Activated CD8-positive, alpha-beta memory T cell treated with anti-CD3 and anti-CD28 coated beads, Interleukin-2, amount 50 U/mL, for 24 hours (primary cell): ENCODE data around the gene SAMD4B.
"Not testable (repeated sequence)": the region's sequence is repeated elsewhere in the genome, so short reads cannot be mapped to it uniquely, and the experiment has no call there.

Experiments
- DNase-seq: peaks from one replicate; pipeline ENCODE4 v3.0.0-alpha.2; 2020; ENCODE audit errors: extremely low read depth

Gene SAMD4B

DNA sequence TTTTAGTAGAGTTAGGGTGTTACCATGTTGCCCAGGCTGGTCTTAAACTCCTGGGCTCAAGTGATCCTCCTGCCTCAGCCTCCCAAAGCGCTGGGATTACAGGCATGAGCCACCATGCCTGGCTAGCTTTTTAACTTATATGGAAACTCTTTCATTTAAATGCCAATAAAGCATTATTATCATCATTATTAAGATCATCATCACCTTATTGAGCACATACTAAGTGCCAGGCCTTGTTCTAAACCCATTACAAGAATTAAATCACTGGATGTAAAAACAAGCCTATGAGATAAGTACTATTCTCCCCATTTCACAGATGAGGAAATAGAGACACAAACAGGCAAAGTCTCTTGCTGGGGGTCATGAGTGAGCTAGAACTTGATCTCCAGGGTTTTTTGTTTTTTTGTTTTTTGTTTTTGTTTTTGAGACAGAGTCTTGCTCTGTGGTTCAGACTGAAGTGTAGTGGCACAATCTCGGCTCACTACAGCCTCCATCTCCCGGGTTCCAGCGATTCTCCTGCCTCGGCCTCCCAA, 7.7 kb upstream of the SAMD4B start:
- no peak for DNase-seq

GRCh38 chr19:39335168-39335548, 7.1 kb upstream of the SAMD4B start:
- DNase-seq, result no peak

GRCh38 chr19:39336483-39336882, 5.7 kb upstream of the SAMD4B start:
- no peak for DNase-seq

GRCh38 chr19:39339674-39340073, 2.5 kb upstream of the SAMD4B start:
- DNase-seq, result no peak

DNA sequence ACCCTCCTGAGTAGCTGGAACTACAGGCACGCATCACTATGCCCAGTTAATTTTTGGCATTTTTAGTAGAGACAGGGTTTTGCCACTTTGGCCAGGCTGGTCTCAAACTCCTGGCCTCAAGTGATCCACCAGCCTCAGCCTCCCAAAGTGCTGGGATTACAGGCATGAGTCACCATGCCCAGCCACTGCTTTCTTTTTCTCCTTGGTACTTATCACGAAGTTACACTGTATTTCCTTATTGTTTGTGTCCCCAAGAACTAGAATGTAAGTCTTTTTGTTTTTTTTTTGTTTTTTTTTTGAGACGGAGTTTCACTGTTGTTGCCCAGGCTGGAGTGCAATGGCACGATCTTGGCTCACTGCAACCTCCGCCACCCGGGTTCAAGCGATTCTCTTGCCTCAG, 2.1 kb upstream of the SAMD4B start:
- DNase-seq, result not testable (repeated sequence)

DNA sequence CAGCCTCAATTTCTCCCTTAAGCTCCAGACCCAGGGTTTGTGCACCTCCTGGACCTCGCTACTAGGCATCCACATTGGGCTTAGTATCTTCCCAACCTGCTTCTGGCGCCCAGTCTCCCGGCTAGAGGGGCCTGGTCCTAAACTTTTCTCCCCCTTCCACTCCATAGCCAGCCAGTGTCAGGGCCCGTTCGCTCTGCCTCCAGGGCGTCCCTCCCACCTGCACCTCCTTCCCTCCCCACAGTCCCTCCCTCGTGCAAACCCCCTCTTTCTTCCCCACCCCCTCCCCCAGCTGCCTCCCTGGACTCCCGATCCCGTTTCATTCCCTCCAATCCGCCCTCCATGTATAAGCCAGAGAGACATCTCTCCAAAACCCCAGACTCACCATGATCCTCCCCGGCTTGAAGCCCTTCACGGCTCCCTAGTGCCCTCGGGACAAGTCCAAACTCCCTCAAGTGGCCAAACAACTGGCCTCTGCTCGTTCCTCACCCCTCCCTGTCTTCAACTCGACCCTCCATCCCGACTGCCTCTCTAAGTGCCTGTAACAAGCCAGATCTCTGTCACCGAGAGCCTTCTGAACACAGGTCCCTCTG, 997 bp upstream of the SAMD4B start:
- DNase-seq, result no peak

DNA sequence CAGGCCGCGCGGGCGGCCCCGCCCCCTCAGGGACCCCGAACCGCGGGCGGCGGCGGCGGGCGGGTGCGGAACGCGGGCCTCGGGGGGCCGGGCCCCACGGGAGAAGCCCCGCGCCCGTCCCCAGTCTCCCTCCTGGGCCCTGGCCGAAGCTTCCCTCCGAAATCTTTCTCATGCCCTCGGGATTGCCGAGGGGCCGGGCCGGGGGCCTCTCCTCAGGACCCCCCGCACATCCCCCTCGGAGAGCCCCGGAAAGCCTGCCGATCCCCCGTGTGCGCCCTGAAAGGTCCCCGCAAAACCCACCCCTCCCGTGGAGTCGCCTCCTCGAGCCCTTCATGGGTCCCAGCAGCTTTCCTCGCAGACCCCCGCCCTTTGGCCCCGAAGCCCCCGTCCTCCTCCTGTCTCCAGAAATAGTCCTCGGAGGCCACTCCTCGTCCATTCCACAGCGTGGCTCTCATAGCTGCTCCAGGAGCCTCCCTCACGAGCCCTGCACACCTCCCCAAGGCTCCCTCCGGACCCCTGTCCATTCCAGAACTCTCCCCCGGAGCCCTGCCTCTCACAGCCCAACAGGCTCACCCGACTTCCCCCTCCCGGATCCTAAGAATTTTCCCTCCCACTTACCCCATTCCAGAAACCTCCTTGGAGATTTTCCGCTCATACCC, 555 bp downstream of the SAMD4B start:
- no peak for DNase-seq

- no peak for DNase-seq
Observed at GRCh38 chr19:39345956-39346355, 3.7 kb downstream of the SAMD4B start.

GRCh38 chr19:39347332-39348164, 5.3 kb downstream of the SAMD4B start:
- DNase-seq, result no peak

DNA sequence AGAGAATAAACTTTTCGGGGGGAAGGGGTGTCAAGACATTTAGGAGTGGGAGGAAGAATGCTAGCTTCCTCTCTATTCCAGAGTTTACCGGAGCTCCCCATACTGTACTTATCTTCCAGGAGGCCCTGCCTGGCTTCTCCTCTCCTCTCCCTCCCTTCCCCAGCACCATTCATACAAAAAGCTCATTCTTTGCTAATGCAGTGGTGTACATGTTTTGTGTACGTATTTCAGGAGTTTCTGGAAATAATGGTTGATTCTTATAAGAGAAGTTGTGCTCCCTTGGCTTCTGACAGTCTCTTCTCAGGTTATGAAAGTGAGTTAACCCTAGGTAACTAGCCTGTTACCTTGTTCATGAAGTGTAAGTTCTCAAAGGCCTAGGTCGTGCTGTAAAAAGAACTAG, 7.1 kb downstream of the SAMD4B start:
- DNase-seq, result no peak

DNA sequence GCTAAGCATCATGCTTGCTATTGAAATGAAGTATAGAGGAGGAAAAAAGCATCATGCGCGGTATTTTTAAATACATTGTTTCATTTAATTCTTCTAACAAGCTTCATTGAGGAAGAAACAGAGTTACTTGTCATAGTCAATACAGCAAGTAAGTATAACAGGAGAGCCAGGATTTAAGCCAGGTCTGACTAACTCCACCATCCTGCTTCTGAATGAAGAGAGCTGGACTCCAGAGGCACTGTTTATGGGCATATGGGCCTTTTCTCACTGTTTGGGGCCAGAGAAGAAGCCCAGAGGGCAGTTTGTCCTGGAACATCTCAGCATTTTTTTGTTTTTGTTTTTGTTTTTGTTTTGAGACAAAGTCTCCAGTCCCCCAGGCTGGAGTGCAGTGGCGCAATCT, 7.9 kb downstream of the SAMD4B start:
- DNase-seq, result no peak

DNA sequence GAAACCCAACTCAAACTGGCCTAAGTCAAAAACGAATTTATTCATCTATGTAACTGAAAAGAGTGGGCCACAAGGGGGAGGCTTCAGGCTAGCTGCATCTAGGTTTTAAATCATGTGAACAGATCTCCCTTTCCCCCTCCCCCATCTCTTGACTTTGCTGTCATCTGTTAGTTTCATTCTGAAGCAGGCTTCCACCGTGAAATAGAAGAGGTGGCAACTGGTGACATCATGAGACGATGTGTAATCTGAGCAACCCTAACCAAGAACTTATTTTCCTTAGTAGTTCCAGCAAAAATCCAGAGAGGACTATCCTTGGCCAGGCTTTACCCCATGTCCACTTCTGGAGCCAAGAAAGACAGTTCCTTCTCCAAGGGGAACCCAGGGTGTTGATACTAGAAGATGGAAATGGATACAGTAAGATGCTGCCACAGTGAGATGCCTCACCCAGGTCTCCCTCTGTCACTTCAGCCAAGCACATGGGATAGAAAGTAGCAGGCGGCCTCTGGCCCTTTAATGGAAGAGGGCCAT, 9.4 kb downstream of the SAMD4B start:
- no peak for DNase-seq

GRCh38 chr19:39352381-39353255, 10.4 kb downstream of the SAMD4B start:
- DNase-seq, result no peak

DNA sequence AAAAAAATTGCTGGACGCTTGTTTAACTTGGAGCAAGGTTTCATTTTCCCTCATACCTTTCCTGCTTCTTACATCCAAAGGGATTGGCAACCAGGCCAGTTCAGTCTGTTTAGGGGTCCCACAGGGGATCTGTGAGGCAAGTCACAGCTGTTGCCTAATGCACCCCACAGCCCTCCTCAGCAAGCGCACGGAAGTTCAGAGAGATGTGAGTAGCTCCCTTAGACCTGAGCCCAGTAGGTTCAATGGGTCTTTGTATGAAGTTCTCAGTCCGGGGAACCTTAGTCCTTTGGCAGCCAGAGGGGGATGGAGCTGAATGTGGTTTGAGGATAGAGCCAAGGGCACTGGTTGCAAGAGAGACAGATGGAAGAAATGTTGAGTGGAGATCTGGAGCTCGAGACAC, 13.0 kb downstream of the SAMD4B start:
- no peak for DNase-seq

- DNase-seq, result no peak
Observed at GRCh38 chr19:39356073-39356472, 13.9 kb downstream of the SAMD4B start.

DNA sequence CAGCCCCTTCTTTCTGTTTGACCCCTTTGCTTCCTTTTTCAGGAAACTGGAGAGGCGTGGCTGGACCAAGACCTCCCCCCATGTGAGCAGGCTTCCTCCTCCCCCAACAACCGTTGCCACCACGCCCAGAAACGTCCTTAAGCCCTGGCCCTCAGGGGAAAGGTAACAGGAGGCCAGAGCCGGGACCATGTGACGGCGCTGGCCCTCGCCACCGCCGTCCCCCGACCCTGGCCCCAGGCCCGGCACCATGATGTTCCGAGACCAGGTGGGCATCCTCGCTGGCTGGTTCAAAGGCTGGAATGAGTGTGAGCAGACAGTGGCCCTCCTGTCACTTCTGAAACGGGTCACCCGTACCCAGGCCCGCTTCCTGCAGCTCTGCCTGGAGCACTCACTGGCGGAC, 14.4 kb downstream of the SAMD4B start:
- no peak for DNase-seq

- no peak for DNase-seq
Observed at GRCh38 chr19:39359026-39359425, 16.8 kb downstream of the SAMD4B start.

DNA sequence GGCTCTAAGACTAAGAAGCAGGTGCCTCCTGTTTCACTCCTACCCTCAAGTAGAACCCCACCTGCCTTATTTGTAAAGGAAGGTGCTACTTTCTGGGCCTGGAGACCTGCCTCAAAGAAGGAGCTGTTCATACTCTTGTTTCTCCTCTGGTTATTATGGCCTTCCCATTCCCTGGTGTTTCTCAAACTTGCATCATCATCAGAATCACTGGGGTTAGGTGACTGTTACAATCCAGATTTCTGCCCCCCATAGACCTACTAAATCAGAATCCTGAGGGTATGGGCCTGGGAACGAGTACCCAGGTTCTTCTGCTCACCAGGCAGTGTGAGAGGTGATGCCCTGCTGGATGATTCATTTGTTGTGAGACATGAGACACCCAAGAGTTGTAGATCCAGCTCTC, 18.4 kb downstream of the SAMD4B start:
- no peak for DNase-seq

DNA sequence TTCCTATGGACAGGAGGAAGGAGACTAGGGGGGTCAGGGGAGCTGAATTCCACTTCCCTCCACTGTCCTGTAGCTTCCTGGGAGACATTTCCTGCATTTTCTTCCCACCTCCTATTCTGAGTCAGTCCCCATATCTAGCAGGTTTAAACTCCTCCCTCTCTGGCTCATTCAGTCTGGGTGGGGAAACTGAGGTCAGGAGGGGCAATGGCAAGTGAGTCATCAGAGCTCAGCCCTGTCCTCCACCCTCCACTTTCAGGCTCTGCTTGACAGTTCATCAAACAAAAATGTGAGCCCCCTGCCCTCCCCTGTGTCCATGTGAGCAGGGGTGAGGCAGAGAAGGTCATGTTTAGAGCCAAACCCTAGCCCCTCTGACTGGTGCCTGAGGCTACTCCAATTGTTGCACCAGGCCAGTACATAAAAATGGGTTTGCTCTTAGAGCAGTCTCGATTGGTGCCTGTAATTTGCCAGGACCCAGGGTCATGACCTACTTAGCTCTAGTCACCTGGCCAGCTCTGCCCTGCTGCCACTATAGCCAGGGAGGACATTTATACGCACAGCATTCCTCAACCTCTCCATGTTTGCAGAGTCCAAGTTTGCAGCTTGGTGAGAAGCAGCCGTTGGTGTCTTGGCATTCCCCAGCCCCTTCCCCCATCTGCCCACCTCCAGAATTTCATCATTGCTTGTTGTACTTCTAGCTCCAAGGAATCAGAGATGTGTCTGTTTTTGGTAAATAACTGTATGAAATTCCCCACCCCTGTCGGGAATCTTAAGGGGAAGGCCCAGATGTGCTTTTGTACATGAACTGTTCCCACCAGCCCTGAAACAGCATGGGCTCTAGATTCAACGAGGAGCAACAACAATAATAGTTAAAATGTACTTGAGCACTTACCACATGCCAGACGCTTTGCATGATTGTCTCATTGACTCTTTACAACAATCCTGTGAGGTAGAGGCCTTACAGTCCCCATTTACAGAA, 20.7 kb downstream of the SAMD4B start:
- DNase-seq, result no peak

- no peak for DNase-seq
Observed at GRCh38 chr19:39363901-39364457, 21.8 kb downstream of the SAMD4B start.
